Dermis microvascular lymphatic vessel endothelial cell (primary cell): Measurements from ENCODE around the gene TTC39B. TPM values are rescaled to one million over a fixed set of nuclear protein-coding genes. Genes with fewer than 3 reads are reported as not detected.

ENCODE experiments used
- DNase-seq, 2 donors: peaks; one replicate each; pipeline versions ENCODE4 v3.0.0 to v3.0.0-alpha.2; 2010; ENCODE audit warnings: low read depth in 2 of 2
- total RNA-seq: library from RNA; depleted of rRNA; stranded (reverse); fragments of >200 nt; gene quantifications from 2 replicates; pipeline ENCODE4 v1.2.1, GENCODE V29; 2014

The TTC39B gene
- total RNA-seq, 1 donor from 2014 or later, result 1.3 TPM

GRCh38 chr9:15135164-15135792 is 171.7 kb downstream of the TTC39B start:
- DNase-seq, result peak; percentile 56 to 71

- DNase-seq, result no peak
These were observed 173.5 kb downstream of the TTC39B start for GRCh38 chr9:15133488-15133887.

GRCh38 chr9:15132091-15132490 is 174.9 kb downstream of the TTC39B start:
- DNase-seq, result no peak

DNA sequence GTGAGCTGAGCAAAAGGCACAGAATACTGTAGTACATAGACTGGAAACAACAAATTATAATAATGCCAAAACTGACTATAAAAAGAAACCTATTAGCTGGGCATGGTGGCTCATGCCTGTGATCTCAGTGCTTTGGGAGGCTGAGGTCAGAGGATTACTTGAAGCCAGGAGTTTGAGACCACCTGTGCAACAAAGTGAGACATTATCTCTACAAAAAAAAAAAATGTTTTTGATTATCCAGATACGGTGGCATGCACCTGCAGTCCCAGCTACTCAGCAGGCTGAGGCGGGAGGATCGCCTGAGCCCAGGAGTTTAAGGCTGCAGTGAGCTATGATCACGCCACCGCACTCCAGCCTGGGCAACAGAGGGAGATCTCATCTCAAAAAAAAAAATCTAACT is 175.9 kb downstream of the TTC39B start:
- DNase-seq, result no peak

DNA sequence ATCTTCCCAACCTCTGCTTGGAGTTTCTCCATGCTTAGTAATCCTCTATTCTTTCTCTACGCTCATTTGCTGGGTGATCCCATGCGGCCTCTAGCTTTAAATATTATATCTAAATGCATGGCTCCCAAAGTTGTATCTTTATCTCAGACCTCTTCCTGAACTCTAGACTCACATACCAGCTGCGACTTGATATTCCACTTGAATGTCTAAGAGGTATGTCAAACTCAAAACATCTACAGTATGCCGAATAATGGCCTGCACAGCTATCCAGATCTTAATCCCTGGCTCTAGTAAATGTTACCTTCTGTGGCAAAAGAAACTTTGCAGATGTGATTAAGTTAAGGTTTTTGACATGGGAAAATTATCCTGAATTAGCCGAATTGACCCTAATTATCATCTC is 179.2 kb downstream of the TTC39B start:
- DNase-seq, result no peak

- DNase-seq, result no peak
These were observed 185.4 kb downstream of the TTC39B start for GRCh38 chr9:15121630-15122029.

GRCh38 chr9:15116130-15116580 is 190.9 kb downstream of the TTC39B start:
- no peak for DNase-seq

DNA sequence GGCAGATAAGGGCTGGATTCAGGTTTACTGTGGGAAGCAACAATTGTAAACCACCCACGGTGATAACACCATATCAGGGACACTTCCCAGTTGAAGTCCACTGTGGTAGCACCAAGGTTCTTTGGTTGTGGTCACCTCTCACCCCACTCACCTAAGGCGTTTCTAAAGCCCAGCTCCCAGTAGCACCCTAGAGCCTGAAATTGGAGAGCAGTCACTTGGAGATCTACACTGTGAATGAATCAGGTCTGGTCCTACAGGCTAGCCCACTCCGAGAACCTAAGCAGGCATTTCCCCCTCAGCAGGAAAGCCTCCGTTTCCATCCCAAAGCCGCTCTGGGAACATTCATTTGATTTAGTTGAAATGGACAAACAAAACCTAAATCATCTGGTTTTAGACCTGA is 191.3 kb downstream of the TTC39B start:
- DNase-seq, result no peak

DNA sequence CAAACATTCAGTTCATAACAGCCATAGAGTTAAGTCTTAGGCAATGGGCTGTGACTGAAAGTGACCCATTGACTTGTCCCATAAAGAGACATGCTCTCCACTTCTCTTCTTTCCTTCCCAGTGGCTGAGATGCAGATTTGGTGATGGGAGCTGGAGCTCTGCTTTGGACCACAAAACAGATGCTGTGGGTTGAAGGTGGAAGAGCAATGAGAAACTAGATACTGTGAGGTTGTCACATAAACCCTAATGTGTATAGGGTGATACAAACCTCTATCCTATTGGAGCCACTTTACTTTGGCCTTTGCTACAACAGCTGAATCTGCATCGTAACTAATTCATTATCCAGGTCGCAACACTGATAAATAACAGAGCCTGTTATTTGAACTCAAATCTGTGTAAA is 192.0 kb downstream of the TTC39B start:
- DNase-seq, result no peak

Other genes starting within 250 kb of the TTC39B start
- gene SNAPC3, start 115.7 kb upstream of the TTC39B start, total RNA-seq, result 20.3 and 29.8 TPM in 2 replicates
- 21.9 and 29.9 TPM in 2 replicates for gene PSIP1, start 203.8 kb upstream of the TTC39B start, total RNA-seq
- 0.25 and 0.26 TPM in 2 replicates for gene CCDC171, start 245.8 kb upstream of the TTC39B start, total RNA-seq